ENCODE data around the gene GMDS. TPM values are rescaled to one million over a fixed set of nuclear protein-coding genes. Genes with fewer than 3 reads are reported as not detected.

The GMDS gene
- total and polyA plus RNA-seq, 2 of the 13 experiments (the other 11 are each of a cell fraction or from before 2014, with no cell fraction given), result 64.4 to 112 TPM

GRCh38 chr6:1597121-1597744 is 648.2 kb downstream of the GMDS start:
- Histone ChIP-seq H3K4me2 (ENCODE audit: low read depth, low read length) (no peak overlapping the region), H2AFZ (ENCODE audit: low read length) (no peak overlapping the region), H3K9me3 (ENCODE audit: low read length) (no peaks in the 10 kb centered on the region), H4K20me1 (ENCODE audit: insufficient read depth, low read length) (no peaks in the 10 kb centered on the region), H3K4me1 (ENCODE audit: insufficient read depth, low read length) (peaks cover 50% of the 10 kb centered on the region), H3K27me3 (ENCODE audit: control insufficient read depth in 1 of 2, insufficient read depth in 2 of 2, low read length in 2 of 2) (peaks cover 9 to 91% of the 10 kb centered on the region in 2 experiments; a peak in 4 of 5 replicates), H3K79me2 (ENCODE audit: insufficient read depth, low read length) (no peaks in the 10 kb centered on the region), H3K36me3 (replicated peaks in 1 of 2; ENCODE audit: control insufficient read depth in 1 of 2, insufficient read depth in 2 of 2, low read length in 2 of 2) (no peaks in the 10 kb centered on the region), H3K9ac (ENCODE audit: insufficient read depth, low read depth, low read length) (no peak overlapping the region), H3K27ac (ENCODE audit: extremely low read length, insufficient read depth, low read length) (no peak overlapping the region), H3K4me3 (replicated peaks in 1 of 3; ENCODE audit: insufficient read depth in 1 of 3, low read depth in 2 of 3, low read length in 3 of 3) (no peak overlapping the region)
- TF ChIP-seq HMG20B (CRISPR knock-in tag; conservative IDR thresholded peaks at IDR 0.05) (no peak), PHF21A (CRISPR knock-in tag; IDR thresholded peaks at IDR 0.05) (no peak), ZFP62 (CRISPR knock-in tag; IDR thresholded peaks at IDR 0.05) (no peak), ZNF280D (CRISPR knock-in tag; IDR thresholded peaks at IDR 0.05) (no peak), MXD3 (CRISPR knock-in tag; IDR thresholded peaks at IDR 0.05) (no peak), ZNF34 (CRISPR knock-in tag; IDR thresholded peaks at IDR 0.05; ENCODE audit: borderline replicate concordance) (no peak), DBP (CRISPR knock-in tag; IDR thresholded peaks at IDR 0.05; ENCODE audit: not compliant biosample characterization) (no peak), ATF6 (CRISPR knock-in tag; conservative IDR thresholded peaks at IDR 0.05) (no peak), ZNF780A (CRISPR knock-in tag; IDR thresholded peaks at IDR 0.05) (no peak), ZNF431 (CRISPR knock-in tag; IDR thresholded peaks at IDR 0.05; ENCODE audit: borderline replicate concordance, low read depth) (no peak), RBFOX2 (IDR thresholded peaks at IDR 0.05; ENCODE audit: low read depth, low read length) (no peak), PLRG1 (conservative IDR thresholded peaks at IDR 0.05) (no peak), ZNF580 (CRISPR knock-in tag; IDR thresholded peaks at IDR 0.05; ENCODE audit: borderline replicate concordance, low read depth) (no peak)
- intact Hi-C loops (cut with micrococcal nuclease; ENCODE audit: unreplicated experiment) (loop anchor here (1.0 to 10.0 kb wide), 6 partner anchors 508 to 1458 kb away; no protein-coding TSS in a partner anchor), in situ Hi-C loops (cut with HindIII; ENCODE audit: extremely low pct_ligation_motif_present, low pct_unique_long_range_greater_than_20kb) (loop anchor here (5.0 kb wide), 2 partner anchors 755 to 1150 kb away; no protein-coding TSS in a partner anchor)
- no TSS peak for BruUV-seq (replicated peaks)
- DNase-seq (ENCODE audit: low spot score) (no peak), ATAC-seq (no peak), FAIRE-seq (no peak)
- 12% methylated on average over 8 of the region's 8 CpGs for WGBS (ENCODE audit: low lambda C conversion rate)
- CTCF ChIA-PET (ENCODE audit: low intra/inter-chr PET ratio, low total read pairs), result interaction anchor here (1.7 to 2.2 kb wide), 6 partner anchors 507 to 1037 kb away, joined by 7 to 15 read pairs (median 10); no protein-coding TSS in a partner anchor
- POLR2A ChIA-PET, result no interaction called here
